Measurements from ENCODE around the gene PHLDB1. TPM values are rescaled to one million over a fixed set of nuclear protein-coding genes. Genes with fewer than 3 reads are reported as not detected.

Gene PHLDB1
- polyA plus RNA-seq, 1 of the 3 experiments (the other 2 are of a cell fraction): 89.4 TPM

DNA sequence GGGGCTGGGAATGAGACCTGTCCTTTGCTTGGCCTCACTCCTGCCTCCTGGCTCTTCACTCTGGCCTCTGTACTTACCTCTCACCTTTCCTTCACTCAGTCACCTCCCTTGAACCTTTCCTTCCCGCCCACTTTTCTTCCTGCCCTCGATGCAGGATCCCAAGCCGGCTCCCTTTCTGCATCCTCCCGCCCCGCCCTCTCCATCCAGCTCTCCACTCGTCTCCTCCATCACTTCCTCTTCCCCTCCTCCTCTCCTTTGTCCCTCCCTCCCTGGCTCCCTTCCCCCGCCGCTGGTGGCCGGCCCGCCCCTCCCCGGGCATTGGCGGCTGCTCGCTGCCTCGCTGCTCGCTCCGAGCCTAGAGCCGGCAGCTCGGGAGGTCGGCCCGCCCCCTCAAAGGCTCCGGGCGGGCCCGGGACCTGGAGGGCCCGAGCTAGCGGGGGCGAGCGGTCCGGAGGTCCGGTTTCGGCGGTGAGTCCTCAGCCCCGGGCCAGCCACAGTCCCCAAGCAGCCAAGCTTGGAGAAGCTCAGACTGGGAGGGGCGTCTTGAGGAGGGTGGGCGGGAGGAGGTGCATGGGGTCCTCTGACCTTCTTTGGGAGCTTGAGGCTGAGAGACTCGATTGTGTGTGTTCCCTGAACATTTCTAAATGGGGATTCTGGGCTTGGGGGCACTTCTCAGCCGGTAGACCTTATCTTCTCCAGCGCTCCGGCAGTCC, 13.8 kb downstream of the PHLDB1 start (continued):
- TF ChIP-seq FOXJ3 (CRISPR knock-in tag; IDR thresholded peaks at IDR 0.05): no peak
- TF ChIP-seq JUND (IDR thresholded peaks at IDR 0.05): no peak
- peak; percentile 95 for TF ChIP-seq CHD2 (IDR thresholded peaks at IDR 0.05; ENCODE audit: low read length, partially characterized antibody)
- TF ChIP-seq RCOR1 (IDR thresholded peaks at IDR 0.05; ENCODE audit: low read length): no peak
- no peak for TF ChIP-seq EP300 (IDR thresholded peaks at IDR 0.05; ENCODE audit: borderline replicate concordance in 1 of 2, low read depth in 1 of 2, low read length in 1 of 2)
- TF ChIP-seq, protein P1, sequence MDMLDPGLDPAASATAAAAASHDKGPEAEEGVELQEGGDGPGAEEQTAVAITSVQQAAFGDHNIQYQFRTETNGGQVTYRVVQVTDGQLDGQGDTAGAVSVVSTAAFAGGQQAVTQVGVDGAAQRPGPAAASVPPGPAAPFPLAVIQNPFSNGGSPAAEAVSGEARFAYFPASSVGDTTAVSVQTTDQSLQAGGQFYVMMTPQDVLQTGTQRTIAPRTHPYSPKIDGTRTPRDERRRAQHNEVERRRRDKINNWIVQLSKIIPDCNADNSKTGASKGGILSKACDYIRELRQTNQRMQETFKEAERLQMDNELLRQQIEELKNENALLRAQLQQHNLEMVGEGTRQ (IDR thresholded peaks at IDR 0.05; ENCODE audit: borderline replicate concordance, low read depth, low read length): no peak
- peak; percentile 24; the same call in 1 of the 2 replicates for TF ChIP-seq MXI1 (IDR thresholded peaks at IDR 0.05; ENCODE audit: low read depth, low read length)
- 0 out of 2 replicates have a peak, but pooled peaks have one; percentile 12 for TF ChIP-seq NFIC (IDR thresholded peaks at IDR 0.05; ENCODE audit: borderline replicate concordance)
- peak; percentile 61; the same call in 1 of the 2 replicates for TF ChIP-seq TAF1 (IDR thresholded peaks at IDR 0.05; ENCODE audit: borderline replicate concordance, low read depth, low read length)
- TF ChIP-seq NRF1 (IDR thresholded peaks at IDR 0.05; ENCODE audit: low read depth, low read length): no peak
- no peak for TF ChIP-seq SMC3 (IDR thresholded peaks at IDR 0.05; ENCODE audit: low read depth, low read length)
- no peak for TF ChIP-seq MEF2A (IDR thresholded peaks at IDR 0.05; ENCODE audit: borderline replicate concordance, low read depth)
- no peak for TF ChIP-seq FOSL2 (IDR thresholded peaks at IDR 0.05; ENCODE audit: borderline replicate concordance, low read depth)
- no peak for TF ChIP-seq EZH2phosphoT487 (IDR thresholded peaks at IDR 0.05; ENCODE audit: borderline replicate concordance, low read depth)
- TF ChIP-seq, protein P2, sequence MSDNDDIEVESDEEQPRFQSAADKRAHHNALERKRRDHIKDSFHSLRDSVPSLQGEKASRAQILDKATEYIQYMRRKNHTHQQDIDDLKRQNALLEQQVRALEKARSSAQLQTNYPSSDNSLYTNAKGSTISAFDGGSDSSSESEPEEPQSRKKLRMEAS (IDR thresholded peaks at IDR 0.05; ENCODE audit: low read depth): no peak
- TF ChIP-seq, protein P3, sequence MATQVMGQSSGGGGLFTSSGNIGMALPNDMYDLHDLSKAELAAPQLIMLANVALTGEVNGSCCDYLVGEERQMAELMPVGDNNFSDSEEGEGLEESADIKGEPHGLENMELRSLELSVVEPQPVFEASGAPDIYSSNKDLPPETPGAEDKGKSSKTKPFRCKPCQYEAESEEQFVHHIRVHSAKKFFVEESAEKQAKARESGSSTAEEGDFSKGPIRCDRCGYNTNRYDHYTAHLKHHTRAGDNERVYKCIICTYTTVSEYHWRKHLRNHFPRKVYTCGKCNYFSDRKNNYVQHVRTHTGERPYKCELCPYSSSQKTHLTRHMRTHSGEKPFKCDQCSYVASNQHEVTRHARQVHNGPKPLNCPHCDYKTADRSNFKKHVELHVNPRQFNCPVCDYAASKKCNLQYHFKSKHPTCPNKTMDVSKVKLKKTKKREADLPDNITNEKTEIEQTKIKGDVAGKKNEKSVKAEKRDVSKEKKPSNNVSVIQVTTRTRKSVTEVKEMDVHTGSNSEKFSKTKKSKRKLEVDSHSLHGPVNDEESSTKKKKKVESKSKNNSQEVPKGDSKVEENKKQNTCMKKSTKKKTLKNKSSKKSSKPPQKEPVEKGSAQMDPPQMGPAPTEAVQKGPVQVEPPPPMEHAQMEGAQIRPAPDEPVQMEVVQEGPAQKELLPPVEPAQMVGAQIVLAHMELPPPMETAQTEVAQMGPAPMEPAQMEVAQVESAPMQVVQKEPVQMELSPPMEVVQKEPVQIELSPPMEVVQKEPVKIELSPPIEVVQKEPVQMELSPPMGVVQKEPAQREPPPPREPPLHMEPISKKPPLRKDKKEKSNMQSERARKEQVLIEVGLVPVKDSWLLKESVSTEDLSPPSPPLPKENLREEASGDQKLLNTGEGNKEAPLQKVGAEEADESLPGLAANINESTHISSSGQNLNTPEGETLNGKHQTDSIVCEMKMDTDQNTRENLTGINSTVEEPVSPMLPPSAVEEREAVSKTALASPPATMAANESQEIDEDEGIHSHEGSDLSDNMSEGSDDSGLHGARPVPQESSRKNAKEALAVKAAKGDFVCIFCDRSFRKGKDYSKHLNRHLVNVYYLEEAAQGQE (IDR thresholded peaks at IDR 0.05; ENCODE audit: low read depth, low read length): 0 out of 2 replicates have a peak, but pooled peaks have one; percentile 4

All from SK-N-SH (cell line).